Stimulated activated CD4-positive, alpha-beta T cell treated with anti-CD3 and anti-CD28 coated beads, TNF-alpha, amount 100 ng/mL, for 24 hours (primary cell): ENCODE measurements around the gene SYT12.

Source experiments
- DNase-seq, 3 experiments: peaks; one replicate each; pipeline ENCODE4 v3.0.0-alpha.2; 2020; ENCODE audit warnings: low read depth in 3 of 3

The SYT12 gene

GRCh38 chr11:67055812-67056211 is 32.9 kb downstream of the SYT12 start:
- peak in 1 of 3 experiments; percentile 27 for DNase-seq

GRCh38 chr11:67056267-67057204 is 33.6 kb downstream of the SYT12 start, which contains the start of gene RHOD:
RHOD (plus strand) TSS chr11:67056847; CDS start chr11:67056903, 56 bp downstream.
- DNase-seq: peak in 1 of 3 experiments; percentile 38

- DNase-seq: no peak
These were observed 34.3 kb downstream of the SYT12 start for GRCh38 chr11:67057205-67057672.

DNA sequence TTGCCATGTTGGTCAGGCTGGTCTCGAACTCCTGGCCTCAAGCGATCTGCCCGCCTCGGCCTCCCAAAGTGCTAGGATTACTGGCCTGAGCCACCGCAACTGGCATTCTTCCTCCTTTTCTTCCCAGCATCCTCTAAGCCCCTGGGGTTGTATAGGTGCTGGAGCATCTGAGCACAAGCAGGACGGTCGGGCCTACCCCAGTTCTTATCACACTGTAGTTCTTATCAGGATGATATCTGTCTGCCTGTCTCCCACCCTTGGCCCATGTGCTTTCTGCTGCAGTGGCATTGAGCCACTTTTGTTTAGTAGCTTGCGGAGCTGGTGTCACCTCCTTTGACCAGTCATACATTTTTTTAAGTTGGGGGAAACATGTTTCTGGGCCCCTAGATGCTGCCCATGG is 35.6 kb downstream of the SYT12 start:
- no peak for DNase-seq

GRCh38 chr11:67059671-67060070 is 36.7 kb downstream of the SYT12 start:
- no peak for DNase-seq

- no peak for DNase-seq
These were observed 37.2 kb downstream of the SYT12 start for GRCh38 chr11:67060111-67060522.

GRCh38 chr11:67062526-67063373 is 39.8 kb downstream of the SYT12 start:
- no peak for DNase-seq

- DNase-seq: no peak
These were observed 43.4 kb downstream of the SYT12 start for GRCh38 chr11:67066333-67066709.

DNA sequence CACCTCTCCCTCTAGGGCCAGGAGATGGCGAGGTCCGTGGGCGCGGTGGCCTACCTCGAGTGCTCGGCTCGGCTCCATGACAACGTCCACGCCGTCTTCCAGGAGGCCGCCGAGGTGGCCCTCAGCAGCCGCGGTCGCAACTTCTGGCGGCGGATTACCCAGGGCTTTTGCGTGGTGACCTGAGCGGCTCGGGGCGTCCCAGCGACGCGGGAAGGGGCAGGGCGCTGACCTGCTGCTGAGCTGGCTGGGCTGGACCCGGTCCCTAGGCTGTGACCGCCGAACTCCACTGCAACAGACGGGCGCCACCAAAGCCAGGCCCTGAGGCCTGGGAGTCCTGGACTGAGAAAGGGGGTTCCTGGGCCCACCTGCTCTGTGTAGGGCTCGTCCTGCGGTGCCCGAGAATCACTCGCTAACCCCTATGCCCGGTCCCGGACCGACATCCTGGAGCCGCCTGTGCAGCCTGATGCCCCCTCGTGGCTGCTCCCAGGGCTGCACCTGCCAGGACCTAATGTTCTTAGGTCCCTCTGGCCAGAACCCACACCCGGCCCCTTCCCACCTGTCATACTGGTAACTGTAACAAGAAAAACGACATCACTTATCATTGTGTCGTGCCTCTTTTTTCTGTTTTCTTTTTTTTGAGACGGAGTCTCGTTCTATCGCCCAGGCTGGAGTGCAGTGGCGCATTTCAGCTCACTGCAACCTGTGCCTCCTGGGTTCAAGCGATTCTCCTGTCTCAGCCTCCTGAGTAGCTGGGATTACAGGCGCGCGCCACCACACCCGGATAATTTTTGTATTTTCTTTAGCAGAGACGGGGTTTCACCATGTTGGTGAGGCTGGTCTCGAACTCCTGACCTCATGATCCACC is 48.7 kb downstream of the SYT12 start:
- peak; percentile 40 to 78 (median 54) for DNase-seq

- DNase-seq: no peak
These were observed 49.4 kb downstream of the SYT12 start for GRCh38 chr11:67072295-67072694.

DNA sequence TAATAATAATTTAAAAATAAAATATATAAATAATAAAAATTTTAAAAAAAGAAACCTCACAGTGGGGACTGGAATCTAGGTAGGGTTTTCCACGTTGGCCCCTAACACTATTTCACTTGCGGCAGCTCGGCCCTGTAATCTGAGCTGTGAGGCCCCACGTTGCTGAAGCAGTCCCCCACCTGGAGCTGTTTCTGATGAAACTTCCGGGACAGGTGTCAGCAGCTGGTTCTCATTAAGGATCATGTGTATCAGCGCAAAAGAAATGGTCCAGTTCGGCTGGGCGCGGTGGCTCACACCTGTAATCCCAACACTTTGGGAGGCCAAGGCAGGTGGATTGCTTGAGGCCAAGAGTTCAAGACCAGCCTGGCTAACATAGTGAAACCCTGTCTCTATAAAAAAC is 51.0 kb downstream of the SYT12 start:
- no peak for DNase-seq

- DNase-seq: no peak
These were observed 53.3 kb downstream of the SYT12 start for GRCh38 chr11:67076202-67076601.

DNA sequence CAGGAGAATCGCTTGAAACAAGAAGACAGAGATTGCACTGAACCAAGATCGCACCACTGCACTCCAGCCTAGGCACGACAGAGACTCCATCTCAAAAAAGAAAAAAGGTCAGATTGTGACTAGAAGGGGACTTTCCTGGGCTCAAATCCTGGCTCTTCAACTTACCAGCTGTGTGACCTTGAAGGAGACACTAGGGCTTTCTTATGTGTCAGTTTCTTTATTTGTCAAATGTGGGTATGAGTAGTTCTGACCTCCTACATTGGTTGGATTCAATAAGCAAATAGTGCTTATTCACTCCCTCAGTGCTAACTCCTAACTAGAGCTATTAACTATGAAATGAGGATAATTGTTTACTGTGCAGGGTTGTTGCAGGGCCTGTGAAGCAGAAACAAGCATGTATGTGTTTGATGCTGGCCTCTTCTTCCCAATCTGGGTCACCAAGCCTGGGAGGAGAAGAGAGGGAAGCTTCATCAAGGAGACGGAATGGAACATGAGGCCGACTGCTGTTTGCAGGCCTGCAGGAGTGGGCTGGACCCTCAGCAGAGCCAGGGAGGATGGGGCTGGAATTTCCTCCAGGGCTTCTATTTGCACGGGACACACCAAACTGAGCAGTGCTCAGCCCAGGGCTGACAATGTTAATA is 56.3 kb downstream of the SYT12 start:
- DNase-seq: no peak

- no peak for DNase-seq
These were observed 59.3 kb downstream of the SYT12 start for GRCh38 chr11:67082071-67082791.

GRCh38 chr11:67083786-67084366 is 60.9 kb downstream of the SYT12 start:
- no peak for DNase-seq

DNA sequence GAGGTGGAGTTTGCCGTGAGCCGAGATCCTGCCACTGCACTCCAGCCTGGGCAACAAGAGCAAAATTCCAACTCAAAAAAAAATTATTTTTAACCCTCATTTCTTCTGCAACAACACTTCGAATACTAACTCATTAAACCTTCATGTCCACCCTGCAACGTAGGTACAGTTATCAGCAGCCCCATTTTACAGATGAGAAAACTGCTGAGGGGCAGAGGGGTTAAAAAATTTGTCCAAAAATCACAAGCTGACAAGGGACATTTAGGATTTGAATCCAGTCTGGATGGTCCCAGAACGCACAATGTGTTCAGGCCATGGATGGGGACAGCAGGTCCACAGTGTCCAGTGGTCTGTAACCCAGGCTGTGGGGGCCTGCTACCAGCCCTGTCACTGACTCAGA is 62.7 kb downstream of the SYT12 start:
- DNase-seq: no peak

- no peak for DNase-seq
These were observed 67.8 kb downstream of the SYT12 start for GRCh38 chr11:67090717-67091116.

DNA sequence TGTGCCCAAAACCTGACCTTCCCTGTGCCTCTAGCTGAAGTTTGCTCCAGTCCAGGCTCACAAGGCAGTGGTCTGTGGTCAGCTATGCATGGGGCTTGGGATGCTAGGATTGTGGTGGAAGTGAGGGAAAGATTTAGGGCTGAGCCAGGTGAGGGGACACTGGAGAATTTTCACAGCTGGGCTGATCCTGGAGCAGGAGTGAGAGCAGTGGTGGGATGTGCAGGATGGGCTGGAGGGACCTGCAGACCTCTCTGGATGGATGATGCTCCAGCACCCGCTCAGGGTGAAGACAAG is 72.2 kb downstream of the SYT12 start:
- DNase-seq: no peak

- DNase-seq: no peak
These were observed 76.0 kb downstream of the SYT12 start for GRCh38 chr11:67098799-67099429.
